A673 (cell line): ENCODE results near the gene UBE2L3. TPM values are rescaled to one million over a fixed set of nuclear protein-coding genes. Genes with fewer than 3 reads are reported as not detected.
"Not testable (repeated sequence)": the region's sequence is repeated elsewhere in the genome, so short reads cannot be mapped to it uniquely, and the experiment has no call there.

Experiments
- BruUV-seq: library from RNA; stranded (reverse); fragments of 400-500 nt; replicated peaks from 2 replicates; lab custom pipeline; 2021; lab: Mats Ljungman, UMichigan
- CTCF ChIA-PET: fragments of 300-600 bp; sonication (Branson Sonifier 250); formaldehyde crosslinking; loops from one replicate; lab custom pipeline; 2022; ENCODE audit warnings: antibody characterized with exemption; lab: Charles Lee
- POLR2A ChIA-PET: fragments of 300-600 bp; sonication (Branson Sonifier 250); formaldehyde crosslinking; loops from one replicate; lab custom pipeline; 2022; ENCODE audit warnings: antibody characterized with exemption; ENCODE audit not compliant: low non-redundant PET; lab: Charles Lee
- DNase-seq: peaks from one replicate; pipeline ENCODE4 v3.0.0-alpha.2; 2015; ENCODE audit warnings: low spot score
- H3K27ac ChIP-seq: fragments of 200-600 bp; sonication (generic); 2 replicates; pipeline ENCODE4 v1.5.1; 2016; ENCODE audit warnings: mixed run types, low read depth, mild to moderate bottlenecking, mixed read lengths, antibody characterized with exemption, low read length; ENCODE audit not compliant: poor library complexity, severe bottlenecking
- H3K27me3 ChIP-seq: fragments of 200-600 bp; sonication (generic); replicated peaks from 2 replicates; pipeline ENCODE4 v1.6.1; 2017; ENCODE audit warnings: mixed run types, low read depth, mild to moderate bottlenecking, mixed read lengths, antibody characterized with exemption, low read length; ENCODE audit not compliant: insufficient read depth, poor library complexity
- H3K36me3 ChIP-seq: fragments of 200-600 bp; sonication (generic); 2 replicates; pipeline ENCODE4 v1.6.1; 2016; ENCODE audit warnings: mixed run types, mild to moderate bottlenecking, mixed read lengths, antibody characterized with exemption, low read length; ENCODE audit not compliant: insufficient read depth, poor library complexity, severe bottlenecking
- H3K4me1 ChIP-seq: fragments of 200-600 bp; sonication (generic); 2 replicates; pipeline ENCODE4 v1.6.1; 2017; ENCODE audit warnings: mixed run types, mild to moderate bottlenecking, mixed read lengths, antibody characterized with exemption, low read length; ENCODE audit not compliant: insufficient read depth, poor library complexity, severe bottlenecking
- H3K4me3 ChIP-seq: fragments of 200-600 bp; sonication (generic); 2 replicates; pipeline ENCODE4 v1.5.1; 2016; ENCODE audit warnings: low read depth, mixed run types, mild to moderate bottlenecking, mixed read lengths, low read length; ENCODE audit not compliant: poor library complexity, severe bottlenecking
- H3K9me3 ChIP-seq: fragments of 200-600 bp; sonication (generic); 2 replicates; pipeline ENCODE4 v1.6.1; 2016; ENCODE audit warnings: mixed run types, low read depth, mild to moderate bottlenecking, mixed read lengths, antibody characterized with exemption, low read length; ENCODE audit not compliant: poor library complexity, severe bottlenecking
- CTCF ChIP-seq: fragments of 300-800, 200-600 bp; sonication (generic); conservative IDR thresholded peaks from 2 replicates; pipeline ENCODE4 v1.5.1; 2017; ENCODE audit warnings: low read depth, mild to moderate bottlenecking, antibody characterized with exemption, low read length, moderate library complexity, mixed read lengths
- EZH2 ChIP-seq: fragments of 200-600 bp; sonication (generic); IDR thresholded peaks from 2 replicates; pipeline ENCODE4 v1.6.1; 2017; ENCODE audit warnings: borderline replicate concordance, low read depth, mild to moderate bottlenecking, mixed read lengths, antibody characterized with exemption, low read length; ENCODE audit not compliant: poor library complexity, severe bottlenecking
- intact Hi-C: fragments of 100-400 bp; cut with micrococcal nuclease; formaldehyde crosslinking; loops from one replicate; pipeline ENCODE4 v1.10.0; 2022; ENCODE audit not compliant: unreplicated experiment
- total RNA-seq: library from RNA; stranded (reverse); gene quantifications from 2 replicates; pipeline ENCODE4 v1.2.3, GENCODE V29; 2021

The UBE2L3 gene
- total RNA-seq, 1 experiment from 2014 or later = 118 TPM

- ChIA-PET POLR2A (no interaction called here), CTCF (no interaction called here)
- Histone ChIP-seq H3K4me1 (no peaks in the 10 kb centered on the region), H3K36me3 (peaks cover 37% of the 10 kb centered on the region), H3K27me3 (no peaks in the 10 kb centered on the region), H3K9me3 (no peaks in the 10 kb centered on the region), H3K27ac (no peak overlapping the region), H3K4me3 (no peak overlapping the region)
- intact Hi-C loops = loop anchor here (5.0 kb wide), 1 partner anchor 33 kb away; no protein-coding TSS in a partner anchor
- BruUV-seq = no TSS peak
- TF ChIP-seq CTCF = no peak
- no peak for TF ChIP-seq EZH2
- DNase-seq = no peak
Observed at GRCh38 chr22:21615731-21616130, 48.2 kb downstream of the UBE2L3 start.

GRCh38 chr22:21617337-21617736, 49.8 kb downstream of the UBE2L3 start:
- H3K4me3 ChIP-seq, BruUV-seq, H3K27ac ChIP-seq, H3K9me3 ChIP-seq, DNase-seq, H3K4me1 ChIP-seq, CTCF ChIA-PET, POLR2A ChIA-PET, H3K27me3 ChIP-seq: not testable (repeated sequence)
- intact Hi-C loops = loop anchor here (5.0 kb wide), 1 partner anchor 35 kb away; no protein-coding TSS in a partner anchor
- H3K36me3 ChIP-seq = peaks cover 25% of the 10 kb centered on the region

GRCh38 chr22:21621025-21621424, 53.5 kb downstream of the UBE2L3 start:
- Histone ChIP-seq H3K36me3 (peaks cover 8% of the 10 kb centered on the region), H3K4me3 (no peak overlapping the region), H3K27ac (peak overlapping the region; percentile 30), H3K27me3 (no peaks in the 10 kb centered on the region), H3K9me3 (no peaks in the 10 kb centered on the region), H3K4me1 (peaks cover 7% of the 10 kb centered on the region)
- no TSS peak for BruUV-seq
- DNase-seq = no peak
- ChIA-PET CTCF (no interaction called here), POLR2A (no interaction called here)
- TF ChIP-seq CTCF (no peak), EZH2 (no peak)
- intact Hi-C loops = no loop called here
